Uterus (tissue), 4 donors: ENCODE data around the gene NFE2L1. TPM values are rescaled to one million over a fixed set of nuclear protein-coding genes. Genes with fewer than 3 reads are reported as not detected.
"Not testable (repeated sequence)": the region's sequence is repeated elsewhere in the genome, so short reads cannot be mapped to it uniquely, and the experiment has no call there.

Source experiments
- DNase-seq, 2 donors: peaks; one replicate each; pipeline ENCODE4 v3.0.0-alpha.2; 2019 to 2020
- H3K27ac ChIP-seq, 2 donors: fragments of 200-600 bp; sonication (generic); 1 replicate in 1 of 2; 2 replicates in 1 of 2; pipeline ENCODE4 v1.5.1; 2016 to 2018
- H3K27me3 ChIP-seq, 2 donors: fragments of 200-600 bp; sonication (generic); one replicate each; pipeline ENCODE4 v1.5.1; 2018 to 2019; ENCODE audit warnings: control low read depth in 1 of 2
- H3K36me3 ChIP-seq, 2 donors: fragments of 200-600 bp; sonication (generic); one replicate each; pipeline ENCODE4 v1.5.1; 2019; ENCODE audit warnings: control low read depth in 1 of 2
- H3K4me1 ChIP-seq, 2 donors: fragments of 200-600 bp; sonication (generic); one replicate each; pipeline ENCODE4 v1.5.1; 2018 to 2019; ENCODE audit warnings: control low read depth in 1 of 2
- H3K4me3 ChIP-seq, 2 donors: fragments of 200-600 bp; sonication (generic); 1 replicate in 1 of 2; 2 replicates in 1 of 2; pipeline ENCODE4 v1.5.1; 2018 to 2019; ENCODE audit warnings: mild to moderate bottlenecking in 1 of 2
- H3K9me3 ChIP-seq, 2 donors: fragments of 200-600 bp; sonication (generic); one replicate each; pipeline ENCODE4 v1.5.1; 2019; ENCODE audit warnings: control low read depth in 1 of 2
- CTCF ChIP-seq, 4 experiments: fragments of 200-600 bp in 2 of 4; fragments of 450-650 bp in 2 of 4; sonication (generic) in 2 of 4; IDR thresholded peaks; one replicate each; pipeline ENCODE4 v1.5.1; 2016 to 2019; ENCODE audit warnings: antibody characterized with exemption in 4 of 4, mild to moderate bottlenecking in 2 of 4, moderate library complexity in 1 of 4
- POLR2A ChIP-seq, 2 donors: fragments of 450-650 bp; IDR thresholded peaks; one replicate each; pipeline ENCODE4 v1.6.1; 2016; ENCODE audit warnings: antibody characterized with exemption in 2 of 2, mild to moderate bottlenecking in 1 of 2, moderate library complexity in 1 of 2
- intact Hi-C: fragments of 100-400 bp; cut with DNase I; formaldehyde crosslinking; loops from one replicate; pipeline ENCODE4 v1.15.1; 2023; ENCODE audit warnings: low total_unique reads
- total RNA-seq, 4 donors: library from RNA; depleted of rRNA in 3 of 4; stranded (reverse); fragments of >200 nt in 3 of 4; gene quantifications; one replicate each; pipeline versions ENCODE4 v1.1.0 to v1.2.4, GENCODE V29; 2014 to 2023
- donor health status: DM: yes; HTN: yes; CAD: no.

NFE2L1 gene
- total RNA-seq, 4 donors from 2014 or later: 85.6 to 323 (median 176) TPM

DNA sequence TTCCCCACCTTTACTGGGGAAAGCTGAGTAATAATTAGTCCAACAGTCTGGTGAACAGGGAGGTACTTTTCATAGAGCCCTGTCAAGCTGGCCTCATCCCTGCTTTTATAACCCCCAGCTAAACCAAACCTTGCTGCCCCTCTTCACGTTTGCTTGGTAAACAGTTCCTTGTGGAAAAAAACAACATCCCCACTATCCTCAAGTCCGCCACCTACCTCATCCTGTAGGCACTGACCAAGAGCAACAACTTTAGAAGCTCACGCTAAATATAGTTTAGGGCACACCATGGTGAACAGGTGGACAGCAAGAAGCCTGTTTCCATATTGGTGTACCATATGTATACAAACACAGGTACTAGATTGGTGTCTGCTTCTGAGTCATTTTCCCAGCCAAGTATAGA lies 16.5 kb downstream of the NFE2L1 start:
- peaks cover 0 to 9% of the 10 kb centered on the region in 2 donors for H3K4me1 ChIP-seq

DNA sequence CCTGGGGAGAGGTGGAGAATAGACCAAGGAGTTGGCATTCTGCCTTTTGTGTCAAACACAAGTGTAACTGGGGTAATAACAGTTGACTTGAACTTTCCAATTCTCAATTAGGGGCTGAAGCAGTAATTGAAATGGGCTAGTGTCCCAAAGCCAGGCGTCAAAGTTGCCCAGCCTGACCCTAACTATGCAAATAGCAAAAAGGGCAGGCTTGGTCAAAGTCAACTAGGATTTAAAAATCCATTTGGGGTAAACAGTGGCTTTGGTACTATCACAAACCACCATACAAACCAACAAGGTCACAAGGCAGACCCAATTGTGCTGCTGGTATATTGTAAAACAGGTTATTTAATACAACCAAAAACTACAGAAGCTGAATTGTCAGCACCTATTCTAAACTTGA lies 18.0 kb downstream of the NFE2L1 start:
- no peaks in the 10 kb centered on the region for H3K9me3 ChIP-seq
- peaks cover 0 to 1% of the 10 kb centered on the region in 2 donors for H3K4me1 ChIP-seq
- no peak for DNase-seq
- H3K4me3 ChIP-seq: no peak overlapping the region
- peak overlapping the region in 1 of 2 donors; percentile 22 for H3K27ac ChIP-seq
- intact Hi-C loops: no loop called here
- TF ChIP-seq POLR2A (IDR thresholded peaks at IDR 0.05) (no peak), CTCF (IDR thresholded peaks at IDR 0.05) (no peak)
- H3K27me3 ChIP-seq: no peaks in the 10 kb centered on the region
- H3K36me3 ChIP-seq: no peaks in the 10 kb centered on the region

More for the DNA sequence above, 16.5 kb downstream of the NFE2L1 start:
- H3K36me3 ChIP-seq: no peaks in the 10 kb centered on the region
- peak overlapping the region in 1 of 2 donors; percentile 7 for H3K27ac ChIP-seq
- TF ChIP-seq POLR2A (IDR thresholded peaks at IDR 0.05) (no peak), CTCF (IDR thresholded peaks at IDR 0.05) (no peak)
- intact Hi-C loops: no loop called here
- DNase-seq: no peak
- no peaks in the 10 kb centered on the region for H3K9me3 ChIP-seq
- H3K27me3 ChIP-seq: no peaks in the 10 kb centered on the region
- H3K4me3 ChIP-seq: no peak overlapping the region

DNA sequence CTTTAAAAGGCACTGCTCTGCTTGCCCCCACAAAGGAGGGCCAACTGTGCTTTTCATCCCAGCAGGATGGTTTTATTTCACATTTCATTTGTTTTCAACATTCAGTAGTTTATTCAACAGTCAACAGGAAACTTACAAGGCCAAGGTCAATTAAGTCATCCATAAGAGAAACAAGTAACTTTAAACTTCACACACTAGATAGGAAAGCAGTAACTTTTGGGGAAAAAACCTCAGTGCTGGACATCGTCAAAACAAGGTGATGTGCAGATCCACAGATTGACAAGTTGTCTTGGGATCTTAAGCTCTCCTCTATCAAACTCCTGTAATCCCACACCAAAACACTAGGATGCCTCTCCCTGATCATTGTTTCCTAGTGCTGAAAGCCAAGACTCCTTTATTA lies 18.5 kb downstream of the NFE2L1 start:
- Histone ChIP-seq H3K27me3 (no peaks in the 10 kb centered on the region), H3K27ac (no peak overlapping the region), H3K4me1 (no peaks in the 10 kb centered on the region), H3K36me3 (no peaks in the 10 kb centered on the region), H3K4me3 (no peak overlapping the region), H3K9me3 (no peaks in the 10 kb centered on the region)
- TF ChIP-seq CTCF (IDR thresholded peaks at IDR 0.05) (no peak), POLR2A (IDR thresholded peaks at IDR 0.05) (no peak)
- intact Hi-C loops: no loop called here
- DNase-seq: no peak

DNA sequence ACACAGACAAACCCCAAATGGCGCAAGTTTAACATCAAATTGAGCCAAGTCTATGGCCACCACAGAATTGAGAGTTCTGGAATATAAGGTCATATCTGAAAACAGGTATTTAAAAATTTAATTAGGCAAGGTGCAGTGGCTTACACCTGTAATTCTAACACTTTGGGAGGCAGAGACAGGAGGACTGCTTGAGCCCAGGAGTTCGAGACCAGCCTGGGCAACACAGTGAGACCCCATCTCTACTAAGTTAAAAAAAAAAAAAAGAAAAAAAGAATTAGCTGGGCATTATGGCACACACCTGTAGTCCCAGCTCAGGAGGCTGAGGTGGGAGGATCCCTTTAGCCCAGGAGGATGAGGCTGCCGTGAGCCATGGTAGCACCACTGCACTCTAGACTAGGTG lies 19.1 kb downstream of the NFE2L1 start:
- H3K9me3 ChIP-seq: no peaks in the 10 kb centered on the region
- H3K27me3 ChIP-seq: no peaks in the 10 kb centered on the region
- no peak overlapping the region for H3K4me3 ChIP-seq
- no peak for TF ChIP-seq POLR2A (IDR thresholded peaks at IDR 0.05)
- TF ChIP-seq CTCF (IDR thresholded peaks at IDR 0.05): no peak
- H3K4me1 ChIP-seq: no peaks in the 10 kb centered on the region
- no peak for DNase-seq
- no peaks in the 10 kb centered on the region for H3K36me3 ChIP-seq
- H3K27ac ChIP-seq: peak overlapping the region; percentile 40 to 67
- intact Hi-C loops: no loop called here

GRCh38 chr17:48067808-48068207 lies 19.6 kb downstream of the NFE2L1 start:
- H3K4me1 ChIP-seq, H3K27me3 ChIP-seq, DNase-seq, intact Hi-C loops, H3K36me3 ChIP-seq, H3K4me3 ChIP-seq, H3K9me3 ChIP-seq: not testable (repeated sequence)
- H3K27ac ChIP-seq: peak overlapping the region; percentile 40 to 67

DNA sequence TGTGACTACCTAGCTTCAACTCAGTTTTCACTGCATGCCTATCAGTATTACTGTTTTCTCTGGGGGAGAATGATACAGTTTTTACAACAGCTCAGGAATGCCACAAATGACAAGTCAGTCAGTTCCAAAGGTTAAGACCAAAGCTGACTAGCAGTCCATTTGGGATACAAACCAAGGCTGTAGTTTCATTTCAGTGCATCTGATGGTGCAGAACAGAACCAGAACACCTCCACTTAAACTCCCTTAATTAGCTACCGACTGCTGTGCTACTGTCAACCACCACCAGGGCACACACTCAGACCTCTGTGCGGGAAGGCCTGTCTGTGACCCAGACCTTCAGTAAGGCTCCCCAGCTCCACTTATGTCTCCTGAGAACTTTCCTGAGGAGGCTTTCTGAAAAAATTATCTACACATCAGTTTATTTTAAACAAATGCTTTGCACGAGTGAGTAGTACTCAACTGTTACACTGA lies 20.4 kb downstream of the NFE2L1 start:
- intact Hi-C loops: no loop called here

More for the DNA sequence above, 20.4 kb downstream of the NFE2L1 start:
- Histone ChIP-seq H3K9me3 (no peaks in the 10 kb centered on the region), H3K4me1 (no peaks in the 10 kb centered on the region), H3K36me3 (no peaks in the 10 kb centered on the region), H3K27ac (peak overlapping the region; percentile 40 to 67), H3K27me3 (no peaks in the 10 kb centered on the region), H3K4me3 (no peak overlapping the region)
- no peak for DNase-seq
- TF ChIP-seq POLR2A (IDR thresholded peaks at IDR 0.05) (no peak), CTCF (IDR thresholded peaks at IDR 0.05) (no peak)
